Mesenchymal stem cell (in vitro differentiated cells and primary cell): ENCODE results near the gene MPPE1.

Experiments
- DNase-seq: peaks from one replicate; pipeline ENCODE4 v3.0.0-alpha.2; 2013
- H2AFZ ChIP-seq: one replicate; pipeline ENCODE4 v1.6.1; 2013; ENCODE audit warnings: low read depth, mild to moderate bottlenecking, control low read depth, inconsistent platforms, low read length, moderate library complexity
- H2AK5ac ChIP-seq: 2 replicates; pipeline ENCODE4 v1.6.1; 2013; ENCODE audit warnings: low read length, moderate library complexity, mild to moderate bottlenecking, inconsistent platforms; ENCODE audit not compliant: severe bottlenecking
- H2BK120ac ChIP-seq: one replicate; pipeline ENCODE4 v1.6.1; 2013; ENCODE audit warnings: low read depth, mild to moderate bottlenecking, inconsistent platforms, low read length, moderate library complexity
- H2BK12ac ChIP-seq, 2 experiments: one replicate each; pipeline ENCODE4 v1.6.1; 2013; ENCODE audit warnings: inconsistent platforms in 2 of 2, low read length in 2 of 2, mild to moderate bottlenecking in 2 of 2, moderate library complexity in 2 of 2, control low read depth in 1 of 2
- H2BK15ac ChIP-seq: one replicate; pipeline ENCODE4 v1.6.1; 2013; ENCODE audit warnings: mild to moderate bottlenecking, low read depth, inconsistent platforms; ENCODE audit not compliant: poor library complexity, severe bottlenecking
- H2BK5ac ChIP-seq: 2 replicates; pipeline ENCODE4 v1.6.1; 2013; ENCODE audit warnings: low read depth, mild to moderate bottlenecking, low read length, control low read depth, inconsistent platforms; ENCODE audit not compliant: poor library complexity, severe bottlenecking
- H3K14ac ChIP-seq, 2 experiments: one replicate each; pipeline ENCODE4 v1.6.1; 2013; ENCODE audit warnings: inconsistent platforms in 2 of 2, low read length in 2 of 2, control low read depth in 1 of 2, mild to moderate bottlenecking in 1 of 2, moderate library complexity in 1 of 2
- H3K18ac ChIP-seq, 2 experiments: one replicate each; pipeline ENCODE4 v1.6.1; 2013; ENCODE audit warnings: inconsistent platforms in 2 of 2, low read length in 2 of 2, control low read depth in 1 of 2, low read depth in 1 of 2, mild to moderate bottlenecking in 1 of 2
- H3K23ac ChIP-seq, 2 experiments: one replicate each; pipeline ENCODE4 v1.6.1; 2013; ENCODE audit warnings: inconsistent platforms in 2 of 2, low read length in 2 of 2, mild to moderate bottlenecking in 2 of 2, moderate library complexity in 2 of 2, control low read depth in 1 of 2
- H3K27ac ChIP-seq: 2 replicates; pipeline ENCODE4 v1.5.1; 2013; ENCODE audit warnings: mild to moderate bottlenecking, moderate library complexity, low read length, control low read depth, inconsistent platforms; ENCODE audit not compliant: poor library complexity, severe bottlenecking
- H3K27me3 ChIP-seq, 2 experiments: 2 replicates each; pipeline versions ENCODE4 v1.6.1 to v1.7.0; 2013; ENCODE audit warnings: low read length in 2 of 2, mild to moderate bottlenecking in 2 of 2, moderate library complexity in 2 of 2, control low read depth in 1 of 2, inconsistent platforms in 1 of 2; ENCODE audit not compliant: control insufficient read depth in 1 of 2, insufficient read depth in 1 of 2
- H3K36me3 ChIP-seq, 2 experiments: 2 replicates each; pipeline versions ENCODE4 v1.6.1 to v1.7.0; 2013; ENCODE audit warnings: low read length in 2 of 2, control low read depth in 1 of 2, inconsistent platforms in 1 of 2, low read depth in 1 of 2, mild to moderate bottlenecking in 1 of 2; ENCODE audit not compliant: insufficient read depth in 2 of 2, control insufficient read depth in 1 of 2
- H3K4ac ChIP-seq, 2 experiments: one replicate each; pipeline ENCODE4 v1.6.1; 2013; ENCODE audit warnings: inconsistent platforms in 2 of 2, low read length in 2 of 2, mild to moderate bottlenecking in 2 of 2, moderate library complexity in 2 of 2, control low read depth in 1 of 2, low read depth in 1 of 2
- H3K4me1 ChIP-seq: 2 replicates; pipeline ENCODE4 v1.6.1; 2013; ENCODE audit warnings: low read depth, low read length, control low read depth; ENCODE audit not compliant: control insufficient read depth, insufficient read depth
- H3K4me2 ChIP-seq: 2 replicates; pipeline ENCODE4 v1.6.1; 2013; ENCODE audit warnings: low read length, mild to moderate bottlenecking, inconsistent platforms; ENCODE audit not compliant: poor library complexity, severe bottlenecking
- H3K4me3 ChIP-seq, 2 experiments: 2 replicates each; pipeline versions ENCODE4 v1.5.1 to v1.7.0; 2013; ENCODE audit warnings: low read length in 2 of 2, mild to moderate bottlenecking in 2 of 2, control low read depth in 1 of 2, low read depth in 1 of 2; ENCODE audit not compliant: insufficient read depth in 1 of 2
- H3K79me1 ChIP-seq: replicated peaks from 2 replicates; pipeline ENCODE4 v1.6.1; 2013; ENCODE audit warnings: mild to moderate bottlenecking, control low read depth, low read length, inconsistent platforms; ENCODE audit not compliant: poor library complexity, severe bottlenecking
- H3K9ac ChIP-seq: 2 replicates; pipeline ENCODE4 v1.7.0; 2013; ENCODE audit warnings: mild to moderate bottlenecking, low read length, moderate library complexity
- H3K9me3 ChIP-seq: 2 replicates; pipeline ENCODE4 v1.7.0; 2013; ENCODE audit warnings: mild to moderate bottlenecking, low read length; ENCODE audit not compliant: control insufficient read depth
- H4K8ac ChIP-seq: one replicate; pipeline ENCODE4 v1.6.1; 2013; ENCODE audit warnings: inconsistent platforms, mild to moderate bottlenecking, low read length, moderate library complexity
- H4K91ac ChIP-seq: one replicate; pipeline ENCODE4 v1.6.1; 2013; ENCODE audit warnings: mild to moderate bottlenecking, low read length, inconsistent platforms
- WGBS: methylation state at CpG from one replicate; pipeline ENCODE4 v1.1.7; 2013; ENCODE audit warnings: mixed read lengths; 5-methylcytosine and 5-hydroxymethylcytosine counted together

MPPE1 gene

GRCh38 chr18:11850821-11851145, 57.3 kb downstream of the MPPE1 start:
- H3K18ac ChIP-seq = peak overlapping the region; percentile 4 to 14
- H3K14ac ChIP-seq = no peak overlapping the region
- H3K4me3 ChIP-seq = peak overlapping the region in 1 of 2 experiments; percentile 99

DNA sequence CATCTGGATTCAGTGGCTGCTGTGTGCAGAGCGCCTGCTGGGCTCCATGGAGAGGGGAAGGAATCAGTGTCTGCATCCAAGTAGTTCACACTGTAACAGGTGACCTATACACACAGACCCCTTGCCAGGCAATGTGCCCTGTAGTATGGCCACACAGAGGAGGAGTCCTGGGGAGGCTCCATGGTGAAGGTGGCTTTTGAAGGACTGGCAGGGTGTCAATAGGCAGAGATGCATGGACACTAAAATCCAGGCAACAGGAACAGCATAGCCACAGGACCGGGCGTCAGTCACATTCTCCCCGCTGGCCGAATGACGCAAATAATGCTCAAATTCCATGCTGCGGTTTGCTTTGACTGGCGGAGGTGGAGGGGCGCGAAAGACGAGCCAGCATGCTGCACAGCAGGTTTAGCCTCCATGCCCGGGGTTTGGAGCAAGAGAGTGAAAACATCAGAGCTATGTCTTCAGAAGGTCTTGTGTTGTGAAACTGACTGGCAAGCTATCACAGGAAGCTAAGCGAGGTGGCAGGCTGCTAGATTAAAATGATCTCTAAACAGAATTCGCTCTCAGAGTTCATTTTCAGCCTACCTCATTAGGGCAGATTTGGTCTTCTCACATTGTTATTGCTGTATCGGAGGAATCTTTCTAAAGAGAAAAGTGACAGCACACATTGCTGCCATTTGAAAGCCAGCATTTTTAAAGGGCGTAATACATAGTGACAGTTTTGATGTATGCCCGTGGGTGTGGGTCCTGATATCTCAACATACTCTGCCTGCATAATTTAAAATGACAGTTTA, 58.1 kb downstream of the MPPE1 start:
- H3K27ac ChIP-seq = peak overlapping the region; percentile 13
- H3K23ac ChIP-seq = no peak overlapping the region
- H3K9ac ChIP-seq = peak overlapping the region; percentile 100
- H2AK5ac ChIP-seq = no peak overlapping the region
- H4K91ac ChIP-seq = no peak overlapping the region
- H2BK5ac ChIP-seq = no peak overlapping the region
- DNase-seq = peak; percentile 45
- peak overlapping the region; percentile 2 for H2AFZ ChIP-seq
- H2BK15ac ChIP-seq = no peak overlapping the region
- H2BK12ac ChIP-seq = no peak overlapping the region
- H3K36me3 ChIP-seq = peaks cover 0 to 3% of the 10 kb centered on the region in 2 experiments
- H3K4me2 ChIP-seq = peak overlapping the region; percentile 51
- H3K79me1 ChIP-seq = peaks cover 1% of the 10 kb centered on the region
- H3K4ac ChIP-seq = no peak overlapping the region
- H3K27me3 ChIP-seq = no peaks in the 10 kb centered on the region
- no peak overlapping the region for H3K14ac ChIP-seq
- H3K4me3 ChIP-seq = peak overlapping the region; percentile 11 to 99
- WGBS = 80% methylated on average over 16 of the region's 17 CpGs
- H4K8ac ChIP-seq = peak overlapping the region; percentile 56
- no peaks in the 10 kb centered on the region for H3K9me3 ChIP-seq
- H3K4me1 ChIP-seq = peaks cover 2% of the 10 kb centered on the region
- H3K18ac ChIP-seq = no peak overlapping the region
- no peak overlapping the region for H2BK120ac ChIP-seq

More at GRCh38 chr18:11850821-11851145, 57.3 kb downstream of the MPPE1 start:
- Histone ChIP-seq H3K4ac (peak overlapping the region in 1 of 2 experiments; percentile 11), H4K8ac (no peak overlapping the region), H2AFZ (no peak overlapping the region), H2BK15ac (no peak overlapping the region), H3K9me3 (no peaks in the 10 kb centered on the region), H3K27me3 (no peaks in the 10 kb centered on the region), H3K23ac (no peak overlapping the region), H2AK5ac (no peak overlapping the region), H3K4me2 (peak overlapping the region; percentile 51), H3K9ac (peak overlapping the region; percentile 100), H3K4me1 (peaks cover 2% of the 10 kb centered on the region), H2BK5ac (no peak overlapping the region), H3K27ac (peak overlapping the region; percentile 69), H4K91ac (no peak overlapping the region), H3K36me3 (peaks cover 0 to 3% of the 10 kb centered on the region in 2 experiments), H3K79me1 (peaks cover 1% of the 10 kb centered on the region), H2BK120ac (no peak overlapping the region), H2BK12ac (no peak overlapping the region)
- 10% methylated on average over 10 of the region's 10 CpGs for WGBS
- peak; percentile 88 for DNase-seq

DNA sequence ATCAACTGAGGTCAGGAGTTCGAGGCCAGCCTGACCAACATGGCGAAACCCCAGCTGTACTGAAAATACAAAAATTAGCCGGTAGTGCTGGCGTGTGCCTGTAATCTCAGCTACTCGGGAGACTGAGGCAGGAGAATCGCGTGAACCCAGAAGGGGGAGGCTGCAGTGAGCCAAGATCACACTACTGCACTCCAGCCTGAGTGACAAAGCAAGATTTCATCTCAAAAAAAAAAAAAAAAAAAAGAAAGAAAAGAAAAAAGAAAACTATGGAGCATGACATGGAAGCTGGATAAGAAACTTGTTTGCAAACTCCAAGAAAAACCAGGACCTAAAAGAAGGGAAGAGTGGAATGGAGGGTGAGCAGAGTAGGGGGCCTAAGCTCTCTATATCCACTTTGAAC, 58.8 kb downstream of the MPPE1 start:
- Histone ChIP-seq H3K14ac (no peak overlapping the region), H3K4me1 (peaks cover 2% of the 10 kb centered on the region), H3K4me3 (no peak overlapping the region), H2BK120ac (no peak overlapping the region), H3K27ac (no peak overlapping the region), H3K18ac (no peak overlapping the region), H2BK12ac (no peak overlapping the region), H3K79me1 (no peaks in the 10 kb centered on the region), H4K91ac (no peak overlapping the region), H2AK5ac (no peak overlapping the region), H3K4ac (no peak overlapping the region), H3K9me3 (no peaks in the 10 kb centered on the region), H3K27me3 (no peaks in the 10 kb centered on the region), H3K23ac (no peak overlapping the region), H2BK5ac (no peak overlapping the region), H3K4me2 (no peak overlapping the region), H3K9ac (peak overlapping the region; percentile 100), H4K8ac (no peak overlapping the region), H2BK15ac (no peak overlapping the region), H2AFZ (no peak overlapping the region), H3K36me3 (peaks cover 0 to 3% of the 10 kb centered on the region in 2 experiments)
- 83% methylated on average over 4 of the region's 7 CpGs for WGBS
- no peak for DNase-seq

DNA sequence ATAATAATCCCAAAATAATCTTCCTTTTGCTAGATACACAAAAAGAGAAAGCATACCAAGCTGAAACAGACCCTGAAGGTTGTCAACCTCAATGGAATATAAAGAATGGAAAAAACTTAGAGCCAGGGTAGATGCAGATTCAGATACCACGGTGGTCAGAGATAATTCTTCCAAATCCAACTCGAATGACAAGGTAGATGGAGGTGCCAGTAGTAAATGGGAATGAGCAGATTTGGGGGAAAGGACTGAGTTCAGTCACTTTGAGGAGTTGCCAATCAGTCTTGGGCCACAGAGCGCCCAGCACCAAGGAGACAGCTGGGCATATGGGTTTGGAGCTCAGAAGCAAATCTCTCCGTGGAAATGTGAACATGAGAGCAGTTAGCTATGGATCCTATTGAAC, 60.3 kb downstream of the MPPE1 start:
- 84% methylated on average over 4 of the region's 4 CpGs for WGBS
- H3K79me1 ChIP-seq = no peaks in the 10 kb centered on the region
- no peak for DNase-seq

More for the DNA sequence above, 60.3 kb downstream of the MPPE1 start:
- Histone ChIP-seq H2AK5ac (no peak overlapping the region), H3K27me3 (no peaks in the 10 kb centered on the region), H3K18ac (no peak overlapping the region), H4K8ac (no peak overlapping the region), H3K36me3 (no peaks in the 10 kb centered on the region), H2BK15ac (no peak overlapping the region), H2AFZ (no peak overlapping the region), H3K4me3 (no peak overlapping the region), H3K4me1 (peaks cover 2% of the 10 kb centered on the region), H3K23ac (no peak overlapping the region), H4K91ac (no peak overlapping the region), H3K9me3 (no peaks in the 10 kb centered on the region), H3K9ac (no peak overlapping the region), H3K4me2 (no peak overlapping the region), H2BK120ac (no peak overlapping the region), H3K14ac (no peak overlapping the region), H3K27ac (no peak overlapping the region), H3K4ac (no peak overlapping the region), H2BK5ac (no peak overlapping the region), H2BK12ac (no peak overlapping the region)
